SK-N-SH treated with all-trans-retinoic acid at 6 μM for 48 hours (cell line): ENCODE measurements around the gene AGGF1.
"Not testable (repeated sequence)": the region's sequence is repeated elsewhere in the genome, so short reads cannot be mapped to it uniquely, and the experiment has no call there.

ENCODE experiments used
- BACH2 ChIP-seq: fragments of 250-450 bp; sonication (Bioruptor Pico); IDR thresholded peaks from 2 replicates; pipeline ENCODE4 v1.9.0; 2021; ENCODE audit warnings: mild to moderate bottlenecking, borderline replicate concordance
- CREB5 ChIP-seq: fragments of 250-450 bp; sonication (Bioruptor Pico); IDR thresholded peaks from 2 replicates; pipeline ENCODE4 v1.5.1; 2020; ENCODE audit warnings: low read depth, mild to moderate bottlenecking, moderate library complexity
- CSRNP3 ChIP-seq: fragments of 250-450 bp; sonication (Bioruptor Pico); IDR thresholded peaks from 2 replicates; pipeline ENCODE4 v1.5.1; 2021; ENCODE audit warnings: mild to moderate bottlenecking, moderate library complexity
- ESRRG ChIP-seq: fragments of 250-450 bp; sonication (Bioruptor Pico); IDR thresholded peaks from 2 replicates; pipeline ENCODE4 v1.6.1; 2021; ENCODE audit warnings: mild to moderate bottlenecking
- OSR1 ChIP-seq: fragments of 250-450 bp; sonication (Bioruptor Pico); IDR thresholded peaks from 2 replicates; pipeline ENCODE4 v1.8.0; 2022; ENCODE audit warnings: moderate library complexity, mild to moderate bottlenecking, inconsistent platforms
- PATZ1 ChIP-seq: fragments of 250-450 bp; sonication (Bioruptor Pico); IDR thresholded peaks from 2 replicates; pipeline ENCODE4 v1.8.0; 2020; ENCODE audit warnings: mild to moderate bottlenecking, moderate library complexity, borderline replicate concordance
- TSHZ2 ChIP-seq: fragments of 250-450 bp; sonication (Bioruptor Pico); IDR thresholded peaks from 2 replicates; pipeline ENCODE4 v1.5.0; 2020; ENCODE audit warnings: mild to moderate bottlenecking, moderate library complexity

- not testable (repeated sequence) for TF ChIP-seq PATZ1 (CRISPR knock-in tag); BACH2 (CRISPR knock-in tag); OSR1; CREB5 (CRISPR knock-in tag); ESRRG (CRISPR knock-in tag); CSRNP3 (CRISPR knock-in tag); TSHZ2 (CRISPR knock-in tag)
Measured at GRCh38 chr5:76998251-76998650, 32.0 kb upstream of the AGGF1 start.
